GM23338 (cell line): ENCODE results near the gene GLB1L3. TPM values are rescaled to one million over a fixed set of nuclear protein-coding genes. Genes with fewer than 3 reads are reported as not detected.

Experiments used
- ATAC-seq: fragments of 200-7000 bp; cut with Tn5 transposase; 3 replicates; pipeline ENCODE4 v1.9.1; 2020
- DNase-seq: peaks from one replicate; pipeline ENCODE4 v3.0.0-alpha.2; 2015; ENCODE audit warnings: low spot score
- H2AFZ ChIP-seq: fragments of 200-600 bp; sonication (generic); 2 replicates; pipeline ENCODE4 v1.8.0; 2016; ENCODE audit warnings: antibody characterized with exemption, mild to moderate bottlenecking, moderate library complexity
- H3F3A ChIP-seq: fragments of 200-600 bp; sonication (generic); replicated peaks from 2 replicates; pipeline ENCODE4 v1.8.0; 2017; ENCODE audit warnings: antibody characterized with exemption, mixed run types, low read depth
- H3K27ac ChIP-seq: fragments of 200-600 bp; sonication (generic); 2 replicates; pipeline ENCODE4 v1.6.1; 2016; ENCODE audit warnings: low read depth
- H3K27me3 ChIP-seq: fragments of 200-600 bp; sonication (generic); 2 replicates; pipeline ENCODE4 v1.8.0; 2016; ENCODE audit warnings: mild to moderate bottlenecking, mixed run types, moderate library complexity; ENCODE audit not compliant: insufficient read depth
- H3K36me3 ChIP-seq: fragments of 200-600 bp; sonication (generic); 2 replicates; pipeline ENCODE4 v1.8.0; 2016; ENCODE audit warnings: mild to moderate bottlenecking; ENCODE audit not compliant: insufficient read depth
- H3K4me1 ChIP-seq: fragments of 200-600 bp; sonication (generic); 2 replicates; pipeline ENCODE4 v1.8.0; 2016; ENCODE audit warnings: mild to moderate bottlenecking, moderate library complexity; ENCODE audit not compliant: insufficient read depth
- H3K4me2 ChIP-seq: fragments of 200-600 bp; sonication (generic); 2 replicates; pipeline ENCODE4 v1.7.1; 2017; ENCODE audit warnings: mixed run types
- H3K4me3 ChIP-seq: fragments of 200-600 bp; sonication (generic); 2 replicates; pipeline ENCODE4 v1.6.1; 2016; ENCODE audit warnings: mixed run types
- H3K79me2 ChIP-seq: fragments of 200-600 bp; sonication (generic); replicated peaks from 2 replicates; pipeline ENCODE4 v1.8.0; 2017; ENCODE audit warnings: mild to moderate bottlenecking; ENCODE audit not compliant: insufficient read depth
- H3K9me2 ChIP-seq: fragments of 200-600 bp; sonication (generic); 2 replicates; pipeline ENCODE4 v1.8.0; 2017; ENCODE audit not compliant: insufficient read depth
- H4K20me1 ChIP-seq: fragments of 200-600 bp; sonication (generic); replicated peaks from 2 replicates; pipeline ENCODE4 v1.8.0; 2017; ENCODE audit warnings: mild to moderate bottlenecking; ENCODE audit not compliant: insufficient read depth
- H3K27ac Mint-ChIP-seq: 2 replicates; pipeline ENCODE4 v1.8.0; 2020; ENCODE audit warnings: inconsistent platforms, mild to moderate bottlenecking, moderate library complexity, mixed read lengths
- H3K27me3 Mint-ChIP-seq: 3 replicates; pipeline ENCODE4 v1.8.0; 2022; ENCODE audit warnings: low read depth, mild to moderate bottlenecking, moderate library complexity, mixed read lengths, inconsistent platforms; ENCODE audit not compliant: insufficient read depth, poor library complexity
- H3K36me3 Mint-ChIP-seq: 3 replicates; pipeline ENCODE4 v1.8.0; 2021; ENCODE audit warnings: low read depth, mild to moderate bottlenecking, inconsistent platforms, moderate library complexity, mixed read lengths
- H3K4me1 Mint-ChIP-seq: 3 replicates; pipeline ENCODE4 v1.8.0; 2020; ENCODE audit warnings: mild to moderate bottlenecking, inconsistent platforms, mixed read lengths
- H3K4me3 Mint-ChIP-seq: 3 replicates; pipeline ENCODE4 v1.8.0; 2021; ENCODE audit warnings: moderate library complexity, mild to moderate bottlenecking, inconsistent platforms, mixed read lengths
- H3K9me3 Mint-ChIP-seq: 3 replicates; pipeline ENCODE4 v1.8.0; 2020; ENCODE audit warnings: moderate library complexity, mild to moderate bottlenecking, inconsistent platforms, mixed read lengths
- CTCF ChIP-seq, 2 experiments: fragments of 200-600 bp in 1 of 2; sonication (generic) in 1 of 2; conservative IDR thresholded peaks; 2 replicates each; pipeline versions ENCODE4 v1.5.1 to v1.6.1; 2016 to 2017; ENCODE audit warnings: antibody characterized with exemption in 2 of 2, low read depth in 2 of 2, mild to moderate bottlenecking in 2 of 2, moderate library complexity in 1 of 2
- ETS1 ChIP-seq: IDR thresholded peaks from 2 replicates; pipeline ENCODE4 v1.6.1; 2016; ENCODE audit warnings: antibody characterized with exemption
- EZH2 ChIP-seq: fragments of 200-600 bp; sonication (generic); IDR thresholded peaks from one replicate; pipeline ENCODE4 v1.8.0; 2017; ENCODE audit warnings: antibody characterized with exemption, mild to moderate bottlenecking, low read depth; ENCODE audit not compliant: unreplicated experiment
- REST ChIP-seq: IDR thresholded peaks from one replicate; pipeline ENCODE4 v1.6.1; 2018; ENCODE audit warnings: antibody characterized with exemption; ENCODE audit not compliant: unreplicated experiment
- polyA plus RNA-seq: library from polyadenylated mRNA; unstranded; fragments of >200 nt; fragmentation: Nextera tagmentation; extraction: Ambion mirVana; gene quantifications from 2 replicates; pipeline ENCODE4 v1.2.1, GENCODE V29; 2016
- total RNA-seq: library from RNA; depleted of rRNA; stranded (reverse); fragments of >200 nt; shearing (Covaris generic); gene quantifications from 2 replicates; pipeline ENCODE4 v1.2.3, GENCODE V29; 2014

Gene GLB1L3
- total and polyA plus RNA-seq, 2 experiments from 2014 or later = 28.8 to 33.1 TPM

DNA sequence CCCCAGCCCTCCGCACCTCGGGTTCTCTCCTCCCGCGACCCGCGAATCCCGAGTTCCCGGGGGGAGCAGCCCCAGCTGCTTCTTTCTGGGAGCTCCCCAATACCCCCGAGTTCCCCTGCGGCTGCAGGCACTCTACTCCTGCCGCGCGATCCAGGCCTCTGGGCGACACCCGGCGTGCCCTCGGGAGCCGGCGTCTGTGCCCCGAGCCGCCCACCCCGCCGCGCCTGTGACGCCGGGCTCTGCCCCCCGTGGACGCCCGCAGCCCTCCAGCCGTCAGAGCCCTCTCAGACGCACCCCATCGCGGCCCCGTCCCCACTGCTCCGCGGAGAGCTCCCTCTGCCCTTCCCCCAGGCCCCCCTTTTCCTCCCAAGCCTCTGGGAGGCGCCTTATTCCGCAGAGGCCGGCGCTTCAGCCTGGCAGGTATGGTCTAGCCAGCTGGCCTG lies 56.0 kb downstream of the GLB1L3 start:
- H3K4me3 Mint-ChIP-seq = peak overlapping the region; percentile 73
- no peaks in the 10 kb centered on the region; the same call in 2 of the 3 replicates for H3K9me3 Mint-ChIP-seq
- peak overlapping the region; percentile 98 for H2AFZ ChIP-seq
- H4K20me1 ChIP-seq = peaks cover 5% of the 10 kb centered on the region; the same call in 1 of the 2 replicates
- H3K4me1 ChIP-seq = peaks cover 17% of the 10 kb centered on the region; the same call in 1 of the 2 replicates
- no peaks in the 10 kb centered on the region; the same call in 1 of the 2 replicates for H3F3A ChIP-seq
- peaks cover 28% of the 10 kb centered on the region for H3K27me3 ChIP-seq
- peak overlapping the region; percentile 94 for H3K4me2 ChIP-seq
- H3K36me3 ChIP-seq = no peaks in the 10 kb centered on the region
- DNase-seq (peak; percentile 75), ATAC-seq (peak; percentile 84)
- no peaks in the 10 kb centered on the region for H3K79me2 ChIP-seq
- H3K4me1 Mint-ChIP-seq = peaks cover 30% of the 10 kb centered on the region
- H3K4me3 ChIP-seq = peak overlapping the region; percentile 79
- no peak overlapping the region for H3K27ac ChIP-seq
- H3K27ac Mint-ChIP-seq = no peak overlapping the region
- TF ChIP-seq ETS1 (no peak), CTCF (conservative IDR thresholded peaks at IDR 0.05; ENCODE audit: low read depth in 2 of 2) (peak; percentile 23 to 60)
- H3K27me3 Mint-ChIP-seq = peaks cover 23% of the 10 kb centered on the region
- no peaks in the 10 kb centered on the region; the same call in 2 of the 3 replicates for H3K36me3 Mint-ChIP-seq
- no peaks in the 10 kb centered on the region for H3K9me2 ChIP-seq

GRCh38 chr11:134332782-134333181 lies 56.6 kb downstream of the GLB1L3 start:
- Histone ChIP-seq H3K4me2 (peak overlapping the region; percentile 94), H3K27ac (no peak overlapping the region), H3K4me3 (peak overlapping the region; percentile 79), H3K27me3 (peaks cover 28% of the 10 kb centered on the region), H3K36me3 (no peaks in the 10 kb centered on the region), H3K79me2 (no peaks in the 10 kb centered on the region), H3K9me2 (no peaks in the 10 kb centered on the region), H3F3A (no peaks in the 10 kb centered on the region; the same call in 1 of the 2 replicates), H3K4me1 (peaks cover 17% of the 10 kb centered on the region; the same call in 1 of the 2 replicates), H4K20me1 (peaks cover 5% of the 10 kb centered on the region; the same call in 1 of the 2 replicates), H2AFZ (peak overlapping the region; percentile 98)
- ATAC-seq = no peak
- no peaks in the 10 kb centered on the region; the same call in 2 of the 3 replicates for H3K9me3 Mint-ChIP-seq
- H3K4me1 Mint-ChIP-seq = peaks cover 30% of the 10 kb centered on the region
- no peak for DNase-seq
- no peak overlapping the region for H3K27ac Mint-ChIP-seq
- H3K27me3 Mint-ChIP-seq = peaks cover 23% of the 10 kb centered on the region
- H3K36me3 Mint-ChIP-seq = no peaks in the 10 kb centered on the region; the same call in 2 of the 3 replicates
- peak overlapping the region; percentile 73 for H3K4me3 Mint-ChIP-seq
- no peak for TF ChIP-seq REST
- no peak for TF ChIP-seq EZH2
- TF ChIP-seq CTCF (conservative IDR thresholded peaks at IDR 0.05; ENCODE audit: low read depth in 2 of 2) = no peak; a peak in 1 of 4 replicates
